ENCODE results near the gene TCEAL4.
"Not testable (repeated sequence)": the region's sequence is repeated elsewhere in the genome, so short reads cannot be mapped to it uniquely, and the experiment has no call there.

TCEAL4 gene

DNA sequence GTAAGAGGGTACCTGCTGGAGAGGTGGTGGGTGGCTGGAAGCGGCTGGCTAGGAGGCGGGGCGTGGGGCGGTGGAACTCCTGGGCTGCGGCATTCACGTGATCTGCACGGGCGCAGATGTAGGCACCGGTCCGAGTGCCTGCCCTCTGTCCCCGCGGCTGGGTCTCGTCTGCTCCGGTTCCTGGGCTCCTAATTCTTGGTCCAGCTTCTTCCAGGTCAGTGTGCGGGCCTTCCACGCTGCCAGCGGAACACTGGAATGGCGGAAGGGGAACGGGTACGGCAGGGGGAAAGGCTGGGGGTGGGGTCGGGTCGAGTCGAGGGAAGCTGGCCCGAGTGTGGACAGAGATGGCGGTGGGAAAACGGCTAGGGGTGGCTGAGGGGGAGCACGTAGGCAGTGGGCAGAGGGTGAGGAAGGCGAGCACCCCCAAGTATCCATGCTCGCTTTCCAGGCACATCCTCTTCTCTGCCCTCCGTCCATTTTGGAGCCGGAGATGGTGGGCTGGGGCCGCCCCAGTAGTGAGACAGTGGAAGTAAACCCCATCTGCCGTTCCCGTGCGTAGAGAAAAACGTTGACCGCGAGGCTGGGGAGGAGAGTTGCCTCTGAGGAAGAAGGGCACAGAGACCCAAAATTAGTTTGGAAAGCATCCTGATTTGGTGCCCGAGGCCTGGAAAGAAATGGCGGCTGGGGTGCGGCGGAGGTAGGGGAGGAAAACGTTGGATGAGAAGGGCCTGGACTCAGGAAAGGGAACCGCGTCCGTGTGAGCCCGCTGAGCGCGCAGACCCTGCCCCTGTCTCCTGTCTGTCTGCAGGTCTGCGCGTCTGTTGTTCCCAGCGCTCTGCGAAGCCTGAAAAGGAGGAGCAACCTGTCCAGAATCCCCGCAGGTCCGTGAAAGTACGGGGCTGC lies at the start of gene TCEAL4:
Gene TCEAL4, plus strand, starts transcription at position 105 of the 903 bp plus-strand sequence. CDS start 1,161 bp downstream, outside the sequence.
- DNase-seq: peak; percentile 68

DNA sequence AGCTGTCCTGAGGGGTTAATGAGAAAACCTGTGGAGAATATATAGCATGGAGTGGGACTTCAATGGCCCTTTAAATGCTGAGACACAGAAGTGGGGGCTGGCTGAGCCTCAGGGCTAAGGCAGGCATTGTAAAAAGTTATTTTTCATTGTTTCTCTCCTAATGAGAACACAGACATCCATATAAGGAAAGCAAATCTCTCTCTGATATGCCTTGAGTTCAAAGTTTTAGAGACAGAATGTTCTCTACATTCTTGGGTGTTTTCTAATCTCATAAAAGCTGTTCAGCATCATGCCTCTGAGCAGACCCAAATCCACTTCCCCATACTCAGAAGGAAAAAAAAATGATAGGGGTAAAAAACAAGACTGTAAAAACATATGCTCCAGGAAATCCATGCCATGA lies 49.2 kb upstream of the TCEAL4 start:
- no peak for DNase-seq

DNA sequence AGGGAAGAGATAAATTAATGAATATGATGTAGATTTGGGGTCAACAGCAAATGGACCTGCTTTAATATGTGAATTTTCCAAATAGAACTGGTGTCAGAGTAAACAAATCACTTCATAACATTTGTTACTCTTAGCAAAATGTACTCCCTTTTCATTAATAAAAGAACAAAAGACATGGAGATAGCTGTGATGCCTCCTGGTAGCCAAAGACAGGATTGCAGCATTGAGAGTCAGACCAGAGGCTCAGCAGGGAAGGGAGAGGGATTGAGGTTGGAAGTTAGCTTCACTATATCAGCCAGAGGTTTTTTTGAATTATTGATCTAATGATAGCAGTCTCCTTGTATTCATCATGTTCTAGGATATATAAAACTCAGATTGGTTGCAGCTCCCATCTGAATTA lies 48.6 kb upstream of the TCEAL4 start:
- no peak for DNase-seq

DNA sequence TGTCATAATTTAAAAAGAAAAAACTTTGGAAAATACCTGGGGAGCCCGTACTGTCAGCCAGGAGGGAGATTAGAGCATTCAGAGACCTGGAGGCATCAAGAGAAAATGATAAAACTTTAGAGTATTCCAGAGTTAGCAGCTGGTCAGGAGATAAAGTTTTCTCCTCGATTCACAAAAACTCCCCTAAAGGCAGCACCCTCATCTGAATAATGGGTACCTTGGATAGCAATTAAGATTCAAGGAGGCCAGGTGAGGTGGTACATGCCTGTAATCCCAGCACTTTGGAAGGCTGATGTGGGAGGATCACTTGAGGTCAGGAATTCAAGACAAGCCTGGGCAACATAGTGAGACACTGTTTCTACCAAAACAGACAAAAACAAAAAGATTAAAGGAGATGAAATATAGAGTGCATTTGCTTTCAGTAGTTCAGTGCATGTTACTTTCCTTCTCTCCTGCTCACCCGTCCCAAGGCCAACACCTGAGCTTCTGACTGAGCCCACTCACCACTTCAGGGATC lies 47.4 kb upstream of the TCEAL4 start:
- DNase-seq: no peak

DNA sequence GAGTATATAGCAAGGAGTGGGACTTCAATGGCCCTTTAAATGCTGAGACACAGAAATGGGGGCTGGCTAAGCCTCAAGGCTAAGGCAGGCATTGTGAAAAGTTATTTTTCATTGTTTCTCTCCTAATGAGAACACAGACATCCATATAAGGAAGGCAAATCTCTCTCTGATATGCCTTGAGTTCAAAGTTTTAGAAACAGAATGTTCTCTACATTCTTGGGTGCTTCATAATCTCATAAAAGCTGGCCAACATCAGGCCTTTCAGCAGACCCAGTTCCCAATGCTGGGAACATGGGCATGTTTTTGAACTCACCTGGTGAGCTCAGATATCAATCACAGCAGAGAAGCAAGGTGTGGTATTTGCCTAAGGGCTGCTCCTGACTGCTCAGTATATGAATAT lies 46.6 kb upstream of the TCEAL4 start:
- no peak for DNase-seq

DNA sequence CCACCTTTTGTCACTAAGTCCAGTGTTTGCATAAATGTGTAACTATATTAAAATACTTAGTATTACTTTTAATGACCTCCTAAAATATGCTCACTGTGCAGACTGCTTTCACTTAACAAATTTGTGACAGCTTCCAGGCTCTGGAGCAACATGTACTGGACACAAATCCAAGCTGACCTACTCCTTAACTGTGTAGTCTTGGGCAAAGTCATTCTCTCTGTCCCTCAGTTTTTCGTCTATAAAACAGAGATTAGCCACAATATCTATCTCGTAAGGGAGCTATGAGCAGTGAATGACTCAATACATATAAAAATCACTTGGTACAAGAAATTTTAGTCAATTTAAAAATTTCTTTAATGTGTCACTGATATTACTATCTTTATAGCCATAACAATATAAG lies 45.6 kb upstream of the TCEAL4 start:
- no peak for DNase-seq

DNA sequence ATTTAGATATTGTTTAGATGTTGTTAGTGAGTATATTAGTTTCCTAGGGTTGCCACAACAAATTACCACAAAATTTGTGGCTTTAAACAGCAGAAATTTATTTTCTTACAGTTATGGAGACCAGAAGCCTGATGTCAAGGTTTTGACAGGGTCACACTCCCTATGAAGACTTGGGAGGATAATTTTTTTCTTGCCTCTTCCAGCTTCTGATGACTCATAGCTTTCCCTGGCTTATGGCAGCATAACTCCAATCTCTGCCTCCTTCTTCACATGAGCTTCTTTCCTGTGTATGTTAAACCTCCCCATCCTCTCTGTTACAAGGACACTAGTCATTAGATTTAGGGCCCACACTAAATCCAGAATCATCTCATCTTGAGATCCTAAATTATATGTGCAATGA lies 45.2 kb upstream of the TCEAL4 start:
- no peak for DNase-seq

DNA sequence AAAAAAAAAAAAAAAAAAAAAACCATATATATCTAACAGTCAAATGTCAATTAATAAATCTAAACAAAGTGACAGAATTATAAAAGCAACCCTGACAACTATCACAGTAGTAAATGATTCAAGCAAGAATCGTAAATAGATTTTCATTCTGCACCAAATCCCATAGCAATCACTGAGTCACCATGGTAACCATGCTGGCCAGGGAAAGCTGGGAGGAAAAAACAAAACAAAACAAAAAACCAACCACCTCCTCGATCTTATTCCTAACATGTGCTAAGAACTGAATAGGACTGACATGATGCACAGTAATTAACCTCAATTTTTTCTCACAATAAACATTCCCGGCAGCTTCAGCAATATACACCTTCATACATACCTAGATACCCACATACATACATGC lies 35.4 kb upstream of the TCEAL4 start:
- no peak for DNase-seq

DNA sequence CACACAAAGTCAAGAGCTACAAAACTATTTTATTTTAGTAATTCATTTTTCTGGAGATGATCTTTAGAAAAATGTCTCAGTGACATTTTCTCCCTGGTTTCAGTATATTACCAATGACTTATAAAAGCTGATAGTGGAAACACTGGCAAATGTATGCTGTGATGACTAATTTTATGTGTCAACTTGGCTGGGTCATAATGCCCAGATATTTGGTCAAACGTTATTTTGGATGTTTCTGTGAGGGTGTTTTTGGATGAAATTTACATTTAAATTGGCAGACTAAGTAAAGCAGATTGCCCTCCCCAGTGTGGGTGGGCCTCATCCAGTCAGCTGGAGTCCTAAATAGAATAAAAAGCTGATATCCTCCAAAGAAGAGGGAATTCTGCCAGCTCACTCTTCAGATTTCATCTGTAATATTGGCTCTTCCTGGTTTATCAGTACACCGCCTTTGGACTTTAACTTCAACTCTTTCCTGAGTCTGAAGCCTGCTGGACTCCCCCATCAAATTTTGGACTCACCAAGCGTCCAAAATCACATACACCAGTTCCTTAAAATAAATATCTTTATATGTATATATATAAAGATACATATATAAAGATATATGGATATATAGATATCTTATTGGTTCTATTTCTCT lies 34.8 kb upstream of the TCEAL4 start:
- no peak for DNase-seq

DNA sequence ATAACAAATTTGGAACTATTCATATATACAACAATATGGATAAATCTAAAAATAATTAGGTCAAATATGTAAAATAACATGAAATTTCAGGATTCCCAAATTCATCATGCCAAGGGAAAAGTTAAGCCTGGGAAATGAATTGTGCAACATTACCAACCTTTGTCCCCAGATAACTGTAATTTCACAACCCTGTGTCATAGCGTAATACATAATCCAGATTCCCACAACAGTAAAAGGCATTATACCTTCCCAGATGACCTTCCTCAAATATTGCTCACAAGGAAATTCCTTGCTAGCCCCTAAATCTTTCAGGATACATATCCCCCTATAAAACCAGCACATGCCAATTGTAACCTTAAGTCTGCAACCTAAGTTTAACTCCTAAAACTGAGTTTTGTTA lies 33.1 kb upstream of the TCEAL4 start:
- no peak for DNase-seq

DNA sequence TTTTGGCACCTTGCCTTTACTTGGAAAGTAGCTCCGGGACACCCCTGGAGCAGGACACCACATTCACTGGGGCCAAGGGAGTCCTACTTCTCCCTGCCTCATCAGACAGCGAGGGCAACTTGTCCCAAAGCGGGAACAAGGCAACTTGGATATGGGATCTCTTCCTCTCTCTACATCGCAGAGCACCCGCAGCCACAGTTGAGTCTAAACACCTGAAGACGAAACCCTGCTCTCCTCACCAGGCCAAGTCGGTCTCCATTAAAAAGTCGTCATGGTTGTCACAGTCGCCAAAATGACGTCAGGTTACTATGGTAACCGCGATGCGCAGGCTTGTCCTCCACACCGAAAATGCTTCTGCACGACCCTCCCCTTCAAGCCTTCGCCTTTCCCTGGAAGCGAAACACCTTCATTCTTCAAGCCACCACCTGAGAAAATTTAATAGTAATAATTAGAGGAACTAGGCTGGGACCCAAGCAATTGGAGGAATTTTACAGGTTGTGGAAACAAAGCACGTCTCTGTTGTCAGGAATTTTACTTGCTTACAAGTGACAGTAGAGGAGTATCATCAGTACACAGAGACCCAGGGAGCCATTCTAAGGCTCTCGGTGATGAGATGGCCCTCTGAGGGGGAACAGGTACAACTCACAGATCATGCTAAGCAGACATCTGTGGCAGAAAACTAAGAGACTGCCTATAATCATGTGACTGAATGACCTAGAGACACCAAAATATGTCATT lies 30.5 kb upstream of the TCEAL4 start:
- no peak for DNase-seq

DNA sequence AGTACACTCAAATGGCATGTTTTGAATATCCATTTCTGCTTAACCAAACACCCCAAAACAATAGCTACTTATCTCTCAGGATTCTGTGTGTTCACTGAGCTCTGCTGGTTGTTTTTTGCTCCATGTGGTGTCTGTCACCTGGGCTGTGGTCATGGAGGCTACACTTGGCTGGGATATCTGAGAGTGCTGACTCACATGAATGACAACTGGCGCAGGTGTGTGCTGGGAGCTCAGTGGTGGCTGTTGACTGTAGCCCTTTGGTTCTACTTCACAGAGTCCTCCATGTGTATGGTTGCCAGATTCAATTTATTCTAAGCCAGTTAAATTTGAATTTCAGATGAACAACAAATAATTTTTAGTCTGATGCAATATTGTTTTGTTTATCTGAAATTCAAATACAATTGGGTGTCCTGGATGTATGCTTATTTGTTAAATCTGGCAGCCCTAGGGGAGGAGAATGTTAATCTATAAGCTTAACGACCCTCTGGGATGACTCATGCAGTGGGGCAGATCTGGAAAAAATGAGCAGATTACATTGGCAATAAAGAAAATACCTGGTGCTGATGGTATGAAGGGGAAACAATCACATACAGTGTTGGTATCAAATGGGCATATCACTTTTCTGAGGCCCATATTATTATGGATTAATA lies 28.2 kb upstream of the TCEAL4 start:
- DNase-seq: no peak

DNA sequence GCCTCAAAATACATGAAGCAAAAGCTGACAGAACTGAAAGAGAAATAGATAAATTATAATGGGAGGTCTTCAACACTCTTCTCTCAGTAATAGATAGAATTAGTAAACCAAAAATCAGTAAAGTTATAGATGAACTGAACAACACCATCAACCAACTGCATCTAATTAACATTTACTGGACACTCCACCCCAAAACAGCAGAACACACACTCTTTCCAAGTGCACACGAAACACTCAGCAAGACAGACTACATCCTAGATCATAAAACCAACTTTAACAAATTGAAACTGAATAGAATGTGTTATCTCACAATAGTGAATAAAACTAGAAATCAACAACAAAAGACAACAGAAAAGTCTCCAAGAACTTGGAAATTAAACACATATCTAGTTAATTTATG lies 25.1 kb upstream of the TCEAL4 start:
- DNase-seq: no peak

DNA sequence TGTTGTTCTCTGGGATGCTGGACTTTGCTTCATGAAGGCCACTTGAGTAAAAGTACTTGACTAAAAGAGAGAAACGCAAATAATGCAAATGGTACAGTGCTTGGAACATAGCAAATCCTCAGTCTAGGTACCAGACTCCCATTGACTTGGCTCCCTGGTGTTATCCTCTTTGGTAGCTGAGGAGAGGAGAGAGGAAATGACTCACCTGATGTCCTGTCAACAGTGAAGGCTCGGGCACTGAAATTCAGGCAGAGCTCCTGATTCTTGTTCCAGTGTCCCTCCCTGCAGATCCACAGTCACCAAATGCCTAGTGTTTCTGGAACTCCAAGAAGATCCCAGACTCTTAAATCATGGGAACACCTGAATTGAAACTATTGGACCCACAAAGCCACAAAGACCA lies 22.5 kb upstream of the TCEAL4 start:
- DNase-seq: no peak

DNA sequence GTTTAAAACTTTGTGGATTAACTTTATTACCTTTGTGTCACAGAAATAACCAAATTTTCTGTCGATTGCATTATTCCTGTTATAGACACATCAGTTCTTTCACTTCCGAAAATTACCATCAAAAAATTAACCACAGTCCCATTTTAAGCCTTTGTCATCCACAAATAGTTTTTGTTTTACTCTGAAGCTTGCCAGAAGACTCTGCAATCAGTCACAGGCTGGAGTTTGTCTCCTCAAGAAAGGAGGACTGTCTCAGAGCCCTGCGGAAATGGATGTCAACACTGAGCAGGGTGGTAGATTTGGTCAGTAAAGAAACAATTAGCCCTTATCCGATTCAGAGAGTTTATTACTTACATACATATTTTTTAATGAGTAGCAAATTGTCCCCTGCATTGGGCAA lies 20.1 kb upstream of the TCEAL4 start:
- no peak for DNase-seq

DNA sequence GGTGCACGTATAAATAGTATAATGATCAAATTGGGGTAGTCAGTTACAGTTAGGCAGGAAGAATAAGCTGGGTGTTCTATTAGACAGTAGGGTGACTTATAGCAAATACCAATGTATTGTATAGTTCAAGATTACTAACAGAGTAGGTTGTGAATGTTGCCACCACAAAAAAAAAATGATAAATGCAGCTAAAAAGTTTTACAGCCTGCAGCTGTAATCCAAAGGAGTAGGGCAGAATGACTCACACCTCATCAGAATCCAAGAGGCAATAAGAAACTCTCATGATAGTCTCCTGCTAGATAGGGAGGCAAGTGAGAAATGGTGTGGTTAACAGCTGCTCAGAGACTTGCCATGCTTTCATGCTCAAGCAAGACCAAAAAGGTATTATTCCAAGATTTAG lies 19.6 kb upstream of the TCEAL4 start:
- DNase-seq: no peak

DNA sequence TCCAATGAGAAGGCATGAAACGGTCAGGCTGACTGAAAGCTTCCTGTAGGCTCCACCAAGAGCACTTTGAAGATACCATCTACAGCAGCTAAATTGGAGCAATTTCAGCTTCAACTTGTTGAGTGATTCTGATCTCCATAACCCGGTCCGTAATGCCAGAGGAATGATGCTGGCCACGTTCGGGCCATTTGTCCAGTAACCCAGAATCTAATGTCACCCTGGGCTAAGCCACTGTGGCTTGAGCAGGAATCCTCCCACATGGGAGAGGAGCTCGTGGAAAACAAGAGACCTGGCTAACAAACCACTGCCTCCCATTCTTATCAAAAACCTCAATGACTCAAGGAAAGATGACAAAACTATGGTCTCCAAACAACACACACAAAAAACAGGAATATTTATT lies 14.2 kb upstream of the TCEAL4 start:
- no peak for DNase-seq

DNA sequence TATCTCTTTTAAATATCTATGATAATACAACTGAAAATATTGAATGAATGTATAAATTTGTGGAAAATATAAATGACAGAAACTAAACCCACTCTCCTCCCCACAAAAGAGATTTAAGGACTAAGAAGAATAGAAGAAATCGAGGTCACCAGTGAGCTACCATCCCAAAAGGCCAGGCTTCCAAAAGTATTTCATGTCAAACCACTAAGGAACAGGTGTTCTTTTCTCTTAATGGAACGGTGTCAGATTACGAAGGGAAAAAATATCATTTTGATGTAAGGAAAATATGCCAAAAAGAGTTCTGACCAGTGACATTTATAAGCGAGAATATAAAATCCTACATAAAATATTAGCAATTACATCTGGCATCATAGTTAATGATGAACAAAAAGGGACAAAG lies 13.6 kb upstream of the TCEAL4 start:
- no peak for DNase-seq

DNA sequence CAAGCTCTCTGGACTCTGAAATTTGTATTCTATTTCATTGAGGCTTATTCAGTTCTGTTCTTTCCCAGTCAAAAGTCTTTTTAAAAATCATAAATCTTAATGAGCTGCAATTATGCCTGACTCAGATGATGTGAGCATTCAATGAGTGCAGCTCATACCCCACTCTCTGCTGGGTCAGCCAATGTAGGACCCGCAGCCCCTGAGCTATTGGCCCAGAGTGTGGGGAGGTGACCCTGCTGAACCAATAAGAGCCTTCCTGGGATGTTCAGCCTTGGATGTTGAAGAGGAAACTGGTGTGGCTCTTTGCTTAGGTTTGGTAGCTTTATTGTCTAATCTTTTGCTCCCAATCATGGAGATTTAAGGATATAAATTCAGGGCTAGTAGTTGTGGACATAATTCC lies 12.1 kb upstream of the TCEAL4 start:
- DNase-seq: peak; percentile 26

DNA sequence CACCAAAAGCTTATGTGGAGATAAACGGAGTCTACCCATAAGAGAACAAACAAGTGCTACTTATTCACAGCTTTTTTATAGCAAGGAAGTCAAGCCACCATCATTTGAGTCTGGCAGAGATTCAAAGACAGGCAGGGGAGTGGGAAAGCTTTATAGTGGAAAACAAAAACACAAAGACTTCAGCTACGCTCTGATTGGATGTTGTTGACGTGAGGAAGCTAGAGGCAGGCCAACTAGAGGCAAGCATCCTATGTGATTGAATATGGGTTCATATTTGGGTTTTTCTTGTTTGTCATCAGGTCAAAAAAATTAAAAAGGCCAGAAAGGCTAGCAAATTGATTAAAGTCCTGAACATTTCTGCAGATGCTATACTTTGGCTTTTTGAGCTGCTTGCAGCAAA lies 719 bp upstream of the TCEAL4 start:
- DNase-seq: no peak

DNA sequence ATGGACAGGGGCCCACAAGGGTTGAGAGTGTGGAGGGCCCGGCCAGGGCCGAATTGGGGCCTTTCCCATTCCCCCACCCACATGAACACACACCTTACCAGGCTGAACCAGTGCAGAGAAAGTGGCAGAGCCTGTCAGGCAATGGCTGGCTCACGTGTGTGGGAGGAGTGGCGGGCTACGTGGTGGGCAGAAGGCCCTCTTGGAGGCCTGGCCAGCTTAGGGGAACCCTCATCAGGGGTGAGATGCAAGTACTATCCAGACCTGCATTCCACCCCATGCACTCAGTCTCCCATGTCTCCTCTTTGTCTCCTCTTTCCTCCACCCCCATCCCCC lies 965 bp downstream of the TCEAL4 start:
- DNase-seq: no peak

DNA sequence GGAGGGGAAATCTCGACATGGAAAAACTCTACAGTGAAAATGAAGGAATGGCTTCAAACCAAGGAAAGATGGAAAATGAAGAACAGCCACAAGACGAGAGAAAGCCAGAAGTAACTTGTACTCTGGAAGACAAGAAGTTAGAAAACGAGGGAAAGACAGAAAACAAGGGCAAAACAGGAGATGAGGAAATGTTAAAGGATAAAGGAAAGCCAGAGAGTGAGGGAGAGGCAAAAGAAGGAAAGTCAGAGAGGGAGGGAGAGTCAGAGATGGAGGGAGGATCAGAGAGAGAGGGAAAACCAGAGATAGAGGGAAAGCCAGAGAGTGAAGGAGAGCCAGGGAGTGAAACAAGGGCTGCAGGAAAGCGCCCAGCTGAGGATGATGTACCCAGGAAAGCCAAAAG lies 1.3 kb downstream of the TCEAL4 start:
- no peak for DNase-seq

DNA sequence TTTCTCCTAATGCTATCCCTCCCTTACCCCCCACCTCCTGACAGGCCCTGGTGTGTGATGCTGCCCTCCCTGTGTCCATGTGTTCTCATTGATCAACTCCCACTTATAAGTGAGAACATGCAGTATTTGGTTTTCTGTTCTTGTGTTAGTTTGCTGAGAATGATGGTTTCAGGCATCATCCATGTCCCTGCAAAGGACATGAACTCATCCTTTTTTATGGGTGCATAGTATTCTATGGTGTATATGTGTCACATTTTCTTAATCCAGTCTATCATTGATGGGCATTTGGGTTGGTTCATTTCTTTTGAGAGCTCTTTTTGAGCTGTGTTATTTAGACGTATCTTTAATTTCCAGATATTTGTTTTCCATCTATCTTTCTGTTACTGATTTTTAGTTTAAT lies 7.0 kb downstream of the TCEAL4 start:
- not testable (repeated sequence) for DNase-seq
